ENCODE data around the gene ABCC10.

DNA sequence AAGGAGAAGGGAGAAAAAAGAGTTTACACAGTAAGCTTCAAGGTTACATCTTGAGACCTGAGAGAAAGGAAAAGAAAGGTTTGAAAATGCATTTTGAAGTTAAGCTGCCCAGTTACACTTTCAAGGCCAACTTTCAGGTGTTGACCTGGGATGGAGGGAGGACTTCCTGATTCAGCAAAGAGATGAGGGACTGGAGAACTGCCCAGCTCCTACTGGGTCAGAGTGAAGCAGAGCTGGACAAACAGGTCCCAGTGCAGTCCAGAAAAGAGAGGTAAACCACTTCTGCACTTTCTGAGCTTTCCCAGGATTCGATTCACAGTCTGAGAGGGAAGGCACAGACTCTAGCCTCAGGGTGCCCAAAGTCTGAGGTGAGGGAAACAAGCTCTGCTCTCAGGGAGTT, 44.1 kb downstream of the ABCC10 start:
- TF ChIP-seq EZH2 (IDR thresholded peaks at IDR 0.05) (no peak), POLR2AphosphoS5 (IDR thresholded peaks at IDR 0.05; ENCODE audit: borderline replicate concordance, low read depth, low read length) (no peak)

Data from SK-N-MC (cell line).